Breast epithelium (tissue), 4 donors: ENCODE data around the gene IL12RB2. TPM values are rescaled to one million over a fixed set of nuclear protein-coding genes. Genes with fewer than 3 reads are reported as not detected.

Experiments used
- DNase-seq, 2 donors: peaks; one replicate each; pipeline ENCODE4 v3.0.0-alpha.2; 2019; ENCODE audit warnings: low spot score in 2 of 2
- H3K27ac ChIP-seq, 2 donors: fragments of 200-600 bp; sonication (generic) in 1 of 2; one replicate each; pipeline ENCODE4 v1.5.1; 2016 to 2019; ENCODE audit warnings: mild to moderate bottlenecking in 1 of 2
- H3K27me3 ChIP-seq, 2 donors: fragments of 200-600 bp; sonication (generic) in 1 of 2; one replicate each; pipeline versions ENCODE4 v1.5.1 to v1.6.0; 2017 to 2019; ENCODE audit warnings: control low read depth in 1 of 2, mild to moderate bottlenecking in 1 of 2
- H3K36me3 ChIP-seq: fragments of 200-600 bp; one replicate; pipeline ENCODE4 v1.5.1; 2019
- H3K4me1 ChIP-seq, 2 donors: fragments of 200-600 bp; sonication (generic); one replicate each; pipeline ENCODE4 v1.5.1; 2016 to 2019; ENCODE audit warnings: control low read depth in 1 of 2
- H3K4me3 ChIP-seq, 3 donors: fragments of 200-600 bp; sonication (generic); 1 replicate in 2 of 3; 2 replicates in 1 of 3; pipeline ENCODE4 v1.5.1; 2016 to 2019; ENCODE audit warnings: mild to moderate bottlenecking in 3 of 3, moderate library complexity in 2 of 3
- H3K9me3 ChIP-seq, 2 donors: fragments of 200-600 bp; sonication (generic) in 1 of 2; one replicate each; pipeline ENCODE4 v1.5.1; 2016 to 2019; ENCODE audit warnings: control low read depth in 1 of 2
- CTCF ChIP-seq, 3 donors: fragments of 450-650 bp; IDR thresholded peaks; one replicate each; pipeline ENCODE4 v1.5.1; 2016 to 2017; ENCODE audit warnings: antibody characterized with exemption in 3 of 3, mild to moderate bottlenecking in 3 of 3, moderate library complexity in 3 of 3
- POLR2A ChIP-seq: fragments of 450-650 bp; IDR thresholded peaks from one replicate; pipeline ENCODE4 v1.6.1; 2016; ENCODE audit warnings: antibody characterized with exemption, mild to moderate bottlenecking, moderate library complexity
- POLR2AphosphoS5 ChIP-seq, 3 donors: sonication (generic); formaldehyde crosslinking; IDR thresholded peaks; one replicate each; pipeline ENCODE4 v1.6.1; 2017; ENCODE audit warnings: antibody characterized with exemption in 3 of 3
- intact Hi-C: fragments of 100-400 bp; cut with DNase I; formaldehyde crosslinking; loops from one replicate; pipeline ENCODE4 v1.15.1; 2023; ENCODE audit warnings: low total_unique reads
- total RNA-seq, 3 donors: library from RNA; depleted of rRNA; stranded (reverse); fragments of >200 nt; gene quantifications; one replicate each; pipeline ENCODE4 v1.1.0, GENCODE V29; 2016

The IL12RB2 gene
- total RNA-seq, 3 donors from 2014 or later, result 0.33 to 5.1 (median 0.59) TPM

GRCh38 chr1:67418839-67419586 lies 111.3 kb downstream of the IL12RB2 start:
- intact Hi-C loops, result no loop called here

GRCh38 chr1:67420835-67421492 lies 113.3 kb downstream of the IL12RB2 start:
- intact Hi-C loops, result no loop called here
- Histone ChIP-seq H3K4me1 (no peaks in the 10 kb centered on the region), H3K27me3 (no peaks in the 10 kb centered on the region), H3K4me3 (no peak overlapping the region), H3K36me3 (peaks cover 5% of the 10 kb centered on the region), H3K9me3 (no peaks in the 10 kb centered on the region), H3K27ac (no peak overlapping the region)
- TF ChIP-seq POLR2AphosphoS5 (IDR thresholded peaks at IDR 0.05), result no peak
- TF ChIP-seq POLR2A, result no peak
- no peak for TF ChIP-seq CTCF (IDR thresholded peaks at IDR 0.05)
- no peak for DNase-seq

More at GRCh38 chr1:67418839-67419586, 111.3 kb downstream of the IL12RB2 start:
- DNase-seq, result no peak
- TF ChIP-seq CTCF (IDR thresholded peaks at IDR 0.05) (no peak), POLR2AphosphoS5 (IDR thresholded peaks at IDR 0.05) (no peak), POLR2A (no peak)
- H3K27me3 ChIP-seq, result no peaks in the 10 kb centered on the region
- H3K36me3 ChIP-seq, result peaks cover 5% of the 10 kb centered on the region
- no peak overlapping the region for H3K27ac ChIP-seq
- H3K9me3 ChIP-seq, result no peaks in the 10 kb centered on the region
- H3K4me3 ChIP-seq, result no peak overlapping the region
- no peaks in the 10 kb centered on the region for H3K4me1 ChIP-seq

GRCh38 chr1:67427465-67427864 lies 119.8 kb downstream of the IL12RB2 start:
- peak overlapping the region; percentile 79 to 91 (median 84) for H3K4me3 ChIP-seq
- H3K27me3 ChIP-seq, result no peaks in the 10 kb centered on the region
- H3K27ac ChIP-seq, result no peak overlapping the region
- intact Hi-C loops, result no loop called here
- H3K9me3 ChIP-seq, result no peaks in the 10 kb centered on the region
- DNase-seq, result no peak
- peaks cover 0 to 5% of the 10 kb centered on the region in 2 donors for H3K4me1 ChIP-seq
- peaks cover 5% of the 10 kb centered on the region for H3K36me3 ChIP-seq
- no peak for TF ChIP-seq POLR2AphosphoS5 (IDR thresholded peaks at IDR 0.05)
- no peak for TF ChIP-seq CTCF (IDR thresholded peaks at IDR 0.05)
- no peak for TF ChIP-seq POLR2A

GRCh38 chr1:67427947-67428346 lies 120.3 kb downstream of the IL12RB2 start:
- no peaks in the 10 kb centered on the region for H3K27me3 ChIP-seq
- H3K9me3 ChIP-seq, result no peaks in the 10 kb centered on the region
- TF ChIP-seq POLR2A (no peak), POLR2AphosphoS5 (IDR thresholded peaks at IDR 0.05) (no peak), CTCF (IDR thresholded peaks at IDR 0.05) (no peak)
- H3K36me3 ChIP-seq, result peaks cover 5% of the 10 kb centered on the region
- no peak overlapping the region for H3K27ac ChIP-seq
- peak overlapping the region; percentile 79 to 91 (median 84) for H3K4me3 ChIP-seq
- no peak for DNase-seq
- intact Hi-C loops, result no loop called here
- H3K4me1 ChIP-seq, result peaks cover 0 to 5% of the 10 kb centered on the region in 2 donors

- Histone ChIP-seq H3K4me1 (peaks cover 0 to 5% of the 10 kb centered on the region in 2 donors), H3K36me3 (no peaks in the 10 kb centered on the region), H3K27ac (peak overlapping the region; percentile 90 to 92), H3K4me3 (peak overlapping the region; percentile 79 to 91 (median 84)), H3K9me3 (no peaks in the 10 kb centered on the region), H3K27me3 (no peaks in the 10 kb centered on the region)
- no peak for TF ChIP-seq CTCF (IDR thresholded peaks at IDR 0.05)
- TF ChIP-seq POLR2AphosphoS5 (IDR thresholded peaks at IDR 0.05), result no peak
- TF ChIP-seq POLR2A, result no peak
- intact Hi-C loops, result no loop called here
- DNase-seq, result no peak
Measured at GRCh38 chr1:67429011-67429527, 121.4 kb downstream of the IL12RB2 start.
